HCT116 (cell line): ENCODE results near the gene LRP11. TPM values are rescaled to one million over a fixed set of nuclear protein-coding genes. Genes with fewer than 3 reads are reported as not detected.
"Not testable (repeated sequence)": the region's sequence is repeated elsewhere in the genome, so short reads cannot be mapped to it uniquely, and the experiment has no call there.

Experiments used
- ATAC-seq: fragments of 200-7000 bp; cut with Tn5 transposase; 2 replicates; pipeline ENCODE4 v1.9.1; 2020; ENCODE audit warnings: mild to moderate bottlenecking, moderate library complexity
- BruUV-seq: library from RNA; stranded (reverse); fragments of 400-500 nt; replicated peaks from 2 replicates; lab custom pipeline; 2021; lab: Mats Ljungman, UMichigan
- CTCF ChIA-PET: fragments of 300-600 bp; sonication (Branson Sonifier 250); formaldehyde crosslinking; loops from one replicate; lab custom pipeline; 2021; ENCODE audit warnings: antibody characterized with exemption; lab: Charles Lee
- POLR2A ChIA-PET: fragments of 300-600, 350-600 bp; sonication (Branson Sonifier 250); formaldehyde crosslinking; loops from one replicate; lab custom pipeline; 2021; ENCODE audit warnings: antibody characterized with exemption; lab: Charles Lee
- RAD21 ChIA-PET, 2 experiments: fragments of 300-600 bp; sonication (Branson Sonifier 250); formaldehyde crosslinking; loops; one replicate each; lab custom pipeline; 2023; ENCODE audit warnings: low total read pairs in 2 of 2; ENCODE audit not compliant: uncharacterized antibody in 2 of 2, unreplicated experiment in 2 of 2, low non-redundant PET in 1 of 2; lab: Charles Lee
- DNase-seq: peaks from one replicate; pipeline ENCODE4 v3.0.0-alpha.2; 2010; ENCODE audit warnings: low read depth, low spot score
- H2AFZ ChIP-seq: fragments of 200-600 bp; shearing (Covaris generic), sonication (generic); 2 replicates; pipeline ENCODE4 v1.6.1; 2017; ENCODE audit warnings: low read depth, mixed run types, mixed read lengths, antibody characterized with exemption, low read length; ENCODE audit not compliant: poor library complexity, severe bottlenecking
- H3K27ac ChIP-seq: 2 replicates; pipeline ENCODE4 v1.5.1; 2012; ENCODE audit warnings: low read depth, low read length
- H3K27me3 ChIP-seq: fragments of 200-600 bp; sonication (generic); 2 replicates; pipeline ENCODE4 v1.6.1; 2016; ENCODE audit warnings: mixed run types, low read length, mixed read lengths; ENCODE audit not compliant: insufficient read depth
- H3K36me3 ChIP-seq, 2 experiments: fragments of 200-500 bp in 1 of 2; fragments of 200-600 bp in 1 of 2; sonication (Bioruptor generic) in 1 of 2; sonication (generic) in 1 of 2; 2 replicates each; pipeline versions ENCODE4 v1.5.1 to v1.6.1; 2014 to 2016; ENCODE audit warnings: low read length in 2 of 2, inconsistent platforms in 1 of 2, mixed read lengths in 1 of 2, mixed run types in 1 of 2; ENCODE audit not compliant: insufficient read depth in 2 of 2, control insufficient read depth in 1 of 2
- H3K4me1 ChIP-seq, 2 experiments: fragments of 200-600 bp in 1 of 2; sonication (generic) in 1 of 2; 2 replicates each; pipeline versions ENCODE4 v1.5.1 to v1.6.1; 2012 to 2017; ENCODE audit warnings: low read length in 2 of 2, inconsistent platforms in 1 of 2, mild to moderate bottlenecking in 1 of 2, mixed read lengths in 1 of 2, mixed run types in 1 of 2, moderate library complexity in 1 of 2; ENCODE audit not compliant: insufficient read depth in 2 of 2, control insufficient read depth in 1 of 2
- H3K4me2 ChIP-seq: fragments of 200-600 bp; sonication (generic); 2 replicates; pipeline ENCODE4 v1.6.1; 2017; ENCODE audit warnings: mixed run types, low read length, mixed read lengths
- H3K4me3 ChIP-seq, 2 experiments: fragments of 200-600 bp in 1 of 2; sonication (generic) in 1 of 2; replicated peaks in 1 of 2; 2 replicates each; pipeline ENCODE4 v1.5.1; 2011 to 2016; ENCODE audit warnings: low read length in 2 of 2, control low read depth in 1 of 2, low read depth in 1 of 2, mild to moderate bottlenecking in 1 of 2, mixed read lengths in 1 of 2, mixed run types in 1 of 2
- H3K79me2 ChIP-seq: fragments of 200-600 bp; sonication (generic); 2 replicates; pipeline ENCODE4 v1.6.1; 2017; ENCODE audit warnings: mild to moderate bottlenecking, mixed run types, low read length, moderate library complexity, mixed read lengths; ENCODE audit not compliant: insufficient read depth
- H3K9ac ChIP-seq: fragments of 200-600 bp; sonication (generic); 2 replicates; pipeline ENCODE4 v1.6.1; 2016; ENCODE audit warnings: low read length, mixed read lengths
- H3K9me2 ChIP-seq: fragments of 200-600 bp; sonication (generic), shearing (Covaris generic); 2 replicates; pipeline ENCODE4 v1.6.1; 2017; ENCODE audit warnings: mixed run types, mild to moderate bottlenecking, moderate library complexity; ENCODE audit not compliant: insufficient read depth
- H3K9me3 ChIP-seq, 2 experiments: fragments of 200-500 bp in 1 of 2; fragments of 200-600 bp in 1 of 2; sonication (Bioruptor generic) in 1 of 2; sonication (generic) in 1 of 2; 2 replicates each; pipeline ENCODE4 v1.6.1; 2014 to 2017; ENCODE audit warnings: low read length in 2 of 2, mixed read lengths in 2 of 2, inconsistent platforms in 1 of 2, low read depth in 1 of 2, mild to moderate bottlenecking in 1 of 2, mixed run types in 1 of 2, moderate library complexity in 1 of 2; ENCODE audit not compliant: control insufficient read depth in 1 of 2, insufficient read depth in 1 of 2
- H4K20me1 ChIP-seq: fragments of 200-600 bp; sonication (generic), shearing (Covaris generic); 2 replicates; pipeline ENCODE4 v1.6.1; 2017; ENCODE audit warnings: mixed run types, mild to moderate bottlenecking, moderate library complexity; ENCODE audit not compliant: insufficient read depth
- CBX3 ChIP-seq: IDR thresholded peaks from 2 replicates; pipeline ENCODE4 v1.6.1; 2012; ENCODE audit warnings: low read depth
- CEBPB ChIP-seq: IDR thresholded peaks from 2 replicates; pipeline ENCODE4 v1.6.1; 2012; ENCODE audit warnings: low read depth
- CTCF ChIP-seq, 3 experiments: fragments of 200-600 bp in 1 of 3; sonication (generic) in 1 of 3; IDR thresholded peaks in 2 of 3; conservative IDR thresholded peaks in 1 of 3; 2 replicates each; pipeline ENCODE4 v1.5.1; 2012 to 2017; ENCODE audit warnings: low read depth in 2 of 3, low read length in 2 of 3, antibody characterized with exemption in 1 of 3, borderline replicate concordance in 1 of 3, control low read depth in 1 of 3, mild to moderate bottlenecking in 1 of 3, mixed read lengths in 1 of 3, mixed run types in 1 of 3, moderate library complexity in 1 of 3; ENCODE audit not compliant: insufficient read depth in 1 of 3
- ELF1 ChIP-seq: IDR thresholded peaks from 2 replicates; pipeline ENCODE4 v1.6.1; 2012; ENCODE audit warnings: low read depth, borderline replicate concordance
- FOSL1 ChIP-seq: IDR thresholded peaks from 2 replicates; pipeline ENCODE4 v1.6.1; 2012; ENCODE audit warnings: low read depth
- MAX ChIP-seq: IDR thresholded peaks from 2 replicates; pipeline ENCODE4 v1.6.1; 2012
- POLR2A ChIP-seq: IDR thresholded peaks from 2 replicates; pipeline ENCODE4 v1.7.0; 2011; ENCODE audit warnings: borderline replicate concordance; ENCODE audit not compliant: insufficient read depth, insufficient read length; ENCODE audit errors: extremely low read depth
- POLR2AphosphoS5 ChIP-seq: IDR thresholded peaks from 2 replicates; pipeline ENCODE4 v1.6.1; 2011; ENCODE audit warnings: mild to moderate bottlenecking, low read depth, low read length, moderate library complexity
- RAD21 ChIP-seq: IDR thresholded peaks from 2 replicates; pipeline ENCODE4 v1.6.1; 2012; ENCODE audit warnings: low read depth, mild to moderate bottlenecking
- SP1 ChIP-seq: IDR thresholded peaks from 2 replicates; pipeline ENCODE4 v1.6.1; 2012; ENCODE audit warnings: low read depth
- YY1 ChIP-seq: IDR thresholded peaks from 2 replicates; pipeline ENCODE4 v1.6.1; 2011; ENCODE audit warnings: low read length, low read depth, moderate library complexity, mild to moderate bottlenecking; ENCODE audit not compliant: insufficient replicate concordance; ENCODE audit errors: extremely low read depth
- ZBTB33 ChIP-seq: IDR thresholded peaks from 2 replicates; pipeline ENCODE4 v1.6.1; 2011; ENCODE audit warnings: mild to moderate bottlenecking, low read length, moderate library complexity; ENCODE audit not compliant: insufficient replicate concordance; ENCODE audit errors: extremely low read depth
- ZFX ChIP-seq: fragments of 450-650 bp; IDR thresholded peaks from 2 replicates; pipeline ENCODE4 v1.6.1; 2017
- ZNF274 ChIP-seq: fragments of 200-500 bp; sonication (Bioruptor generic); IDR thresholded peaks from 2 replicates; pipeline ENCODE4 v1.6.1; 2014; ENCODE audit warnings: mild to moderate bottlenecking, low read depth, low read length, inconsistent platforms
- intact Hi-C: fragments of 100-400 bp; cut with micrococcal nuclease; formaldehyde crosslinking; loops from 2 replicates; pipeline ENCODE4 v1.10.0; 2022
- total RNA-seq: library from RNA; stranded (reverse); gene quantifications from one replicate; pipeline ENCODE4 v1.2.1, GENCODE V29; 2021; ENCODE audit not compliant: unreplicated experiment
- TF ChIP-seq, protein P1 (sequence below): IDR thresholded peaks from 2 replicates; pipeline ENCODE4 v1.6.1; 2012

LRP11 gene
- total RNA-seq, 1 experiment from 2014 or later: 27.8 TPM

DNA sequence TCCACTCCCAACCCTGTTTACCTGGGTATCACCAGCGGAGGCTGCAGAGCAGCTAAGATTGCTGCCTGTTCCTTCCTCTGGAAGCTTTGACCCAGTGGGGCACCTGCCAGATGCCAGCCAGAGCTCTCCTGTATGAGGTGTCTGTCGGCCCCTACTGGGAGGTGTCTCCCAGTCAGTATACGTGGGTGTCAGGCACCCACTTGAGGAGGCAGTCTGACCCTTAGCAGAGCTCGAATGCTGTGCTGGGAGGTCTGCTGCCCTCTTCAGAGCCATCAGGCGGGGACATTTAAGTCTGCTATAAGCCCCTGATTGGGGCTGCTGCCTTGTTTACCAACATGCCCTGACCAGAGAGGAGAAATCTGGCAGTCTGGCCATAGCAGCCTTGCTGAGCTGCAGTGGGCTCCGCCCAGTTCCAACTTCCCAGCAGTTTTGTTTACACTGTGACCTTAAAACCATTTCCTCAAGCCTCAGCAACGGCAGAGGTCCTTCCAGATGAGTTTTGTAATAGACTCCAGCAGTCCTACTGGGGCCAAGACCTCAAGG, 31.0 kb upstream of the LRP11 start (continued):
- TF ChIP-seq POLR2AphosphoS5 (peak; percentile 33; the same call in 1 of the 2 replicates), CBX3 (no peak), FOSL1 (no peak), ELF1 (no peak)

DNA sequence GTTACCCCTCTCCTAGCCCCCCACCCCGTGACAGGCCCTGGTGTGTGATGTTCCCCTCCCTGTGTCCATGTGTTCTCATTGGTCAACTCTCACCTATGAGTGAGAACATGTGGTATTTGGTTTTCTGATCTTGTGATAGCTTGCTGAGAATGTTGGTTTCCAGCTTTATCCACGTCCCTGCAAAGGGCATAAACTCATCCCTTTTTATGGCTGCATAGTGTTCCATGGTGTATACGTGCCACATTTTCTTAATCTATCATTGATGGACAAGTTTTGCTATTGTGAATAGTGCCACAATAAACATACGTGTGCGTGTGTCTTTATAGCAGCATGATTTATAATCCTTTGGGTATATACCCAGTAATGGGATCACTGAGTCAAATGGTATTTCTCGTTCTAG, 27.7 kb upstream of the LRP11 start:
- H3K27ac ChIP-seq, H3K4me2 ChIP-seq, H3K9me3 ChIP-seq, H3K4me3 ChIP-seq, H3K27me3 ChIP-seq, POLR2A ChIA-PET, H3K9ac ChIP-seq, BruUV-seq, CTCF ChIA-PET, H3K79me2 ChIP-seq, H3K36me3 ChIP-seq, H2AFZ ChIP-seq, intact Hi-C loops, H4K20me1 ChIP-seq, DNase-seq, RAD21 ChIA-PET, ATAC-seq, H3K9me2 ChIP-seq: not testable (repeated sequence)
- H3K4me1 ChIP-seq: peaks cover 33 to 57% of the 10 kb centered on the region in 2 experiments

DNA sequence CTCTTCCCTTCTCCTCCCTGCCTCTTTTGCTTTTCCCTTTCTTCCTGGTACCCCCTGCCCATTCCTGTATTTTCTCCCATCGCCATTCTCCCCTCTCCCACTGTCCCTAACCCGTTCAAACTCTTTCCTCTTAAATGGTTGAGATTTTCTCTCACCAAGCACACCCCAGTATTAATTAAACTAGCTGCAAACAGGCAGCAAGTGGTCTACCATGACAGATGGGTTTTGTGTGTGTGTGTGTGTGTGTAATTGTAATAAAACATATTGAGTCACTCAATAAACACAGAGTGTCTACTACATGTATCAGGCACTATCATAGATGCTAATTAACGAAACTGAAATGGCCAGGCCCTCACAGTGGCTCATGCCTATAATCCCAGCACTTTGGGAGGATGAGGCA, 27.1 kb upstream of the LRP11 start:
- H3K36me3 ChIP-seq: no peaks in the 10 kb centered on the region
- peaks cover 27 to 52% of the 10 kb centered on the region in 2 experiments for H3K4me1 ChIP-seq
- H3K9ac ChIP-seq: no peak overlapping the region
- no peak overlapping the region for H3K27ac ChIP-seq
- no TSS peak for BruUV-seq
- no peaks in the 10 kb centered on the region for H3K9me2 ChIP-seq
- H3K9me3 ChIP-seq: no peaks in the 10 kb centered on the region
- ATAC-seq: no peak
- ChIA-PET CTCF (no interaction called here), POLR2A (no interaction called here), RAD21 (no interaction called here)
- H3K27me3 ChIP-seq: no peaks in the 10 kb centered on the region
- intact Hi-C loops: no loop called here
- no peaks in the 10 kb centered on the region for H3K79me2 ChIP-seq
- peak overlapping the region; percentile 40; the same call in 1 of the 2 replicates for H3K4me2 ChIP-seq
- no peak overlapping the region for H2AFZ ChIP-seq
- H3K4me3 ChIP-seq: no peak overlapping the region
- no peak for DNase-seq
- H4K20me1 ChIP-seq: no peaks in the 10 kb centered on the region
- TF ChIP-seq CBX3: no peak
- no peak for TF ChIP-seq ZNF274
- TF ChIP-seq, protein P1, sequence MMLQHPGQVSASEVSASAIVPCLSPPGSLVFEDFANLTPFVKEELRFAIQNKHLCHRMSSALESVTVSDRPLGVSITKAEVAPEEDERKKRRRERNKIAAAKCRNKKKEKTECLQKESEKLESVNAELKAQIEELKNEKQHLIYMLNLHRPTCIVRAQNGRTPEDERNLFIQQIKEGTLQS: no peak
- no peak for TF ChIP-seq ZFX
- no peak for TF ChIP-seq POLR2A
- TF ChIP-seq RAD21: no peak
- no peak for TF ChIP-seq SP1
- no peak for TF ChIP-seq FOSL1
- no peak for TF ChIP-seq CTCF (IDR thresholded peaks at IDR 0.05 in 2 of 3, conservative IDR thresholded peaks at IDR 0.05 in 1 of 3; ENCODE audit: borderline replicate concordance in 1 of 3, insufficient read depth in 1 of 3, low read depth in 2 of 3, low read length in 2 of 3)
- TF ChIP-seq MAX: no peak
- no peak for TF ChIP-seq YY1
- TF ChIP-seq CEBPB: no peak
- TF ChIP-seq ZBTB33: no peak
